Fibroblast of lung (primary cell): ENCODE measurements around the gene PRRC2A.

Source experiments
- EZH2 ChIP-seq: IDR thresholded peaks from 2 replicates; pipeline ENCODE4 v1.5.1; 2012; ENCODE audit warnings: low read length, control low read depth, mild to moderate bottlenecking; ENCODE audit errors: missing control alignments
- TF ChIP-seq, protein P1 (sequence below), 2 donors: IDR thresholded peaks in 1 of 2; conservative IDR thresholded peaks in 1 of 2; 1 replicate in 1 of 2; 2 replicates in 1 of 2; pipeline ENCODE4 v1.5.1; 2011 to 2012; ENCODE audit warnings: low read length in 2 of 2, control low read depth in 1 of 2, inconsistent platforms in 1 of 2, low read depth in 1 of 2, mild to moderate bottlenecking in 1 of 2

DNA sequence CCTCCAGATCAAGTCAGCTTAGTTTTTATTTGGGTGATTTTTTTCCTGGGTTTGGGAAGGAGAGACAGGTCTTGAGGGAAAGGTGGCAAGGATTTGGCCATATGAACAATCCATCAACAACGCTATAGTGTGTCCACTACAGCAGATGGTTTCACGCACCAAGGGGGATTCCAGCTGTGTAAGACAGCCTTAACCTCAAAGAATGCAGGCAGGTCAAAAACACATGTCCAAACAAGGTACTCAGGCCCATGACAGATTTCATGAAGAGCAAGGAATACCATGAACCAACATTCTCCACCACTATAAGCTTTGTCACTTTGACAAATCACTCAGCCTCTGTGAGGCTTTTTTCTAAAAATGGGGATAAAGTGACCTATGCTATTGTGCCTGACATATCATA, 3.5 kb upstream of the PRRC2A start:
- TF ChIP-seq, protein P1, sequence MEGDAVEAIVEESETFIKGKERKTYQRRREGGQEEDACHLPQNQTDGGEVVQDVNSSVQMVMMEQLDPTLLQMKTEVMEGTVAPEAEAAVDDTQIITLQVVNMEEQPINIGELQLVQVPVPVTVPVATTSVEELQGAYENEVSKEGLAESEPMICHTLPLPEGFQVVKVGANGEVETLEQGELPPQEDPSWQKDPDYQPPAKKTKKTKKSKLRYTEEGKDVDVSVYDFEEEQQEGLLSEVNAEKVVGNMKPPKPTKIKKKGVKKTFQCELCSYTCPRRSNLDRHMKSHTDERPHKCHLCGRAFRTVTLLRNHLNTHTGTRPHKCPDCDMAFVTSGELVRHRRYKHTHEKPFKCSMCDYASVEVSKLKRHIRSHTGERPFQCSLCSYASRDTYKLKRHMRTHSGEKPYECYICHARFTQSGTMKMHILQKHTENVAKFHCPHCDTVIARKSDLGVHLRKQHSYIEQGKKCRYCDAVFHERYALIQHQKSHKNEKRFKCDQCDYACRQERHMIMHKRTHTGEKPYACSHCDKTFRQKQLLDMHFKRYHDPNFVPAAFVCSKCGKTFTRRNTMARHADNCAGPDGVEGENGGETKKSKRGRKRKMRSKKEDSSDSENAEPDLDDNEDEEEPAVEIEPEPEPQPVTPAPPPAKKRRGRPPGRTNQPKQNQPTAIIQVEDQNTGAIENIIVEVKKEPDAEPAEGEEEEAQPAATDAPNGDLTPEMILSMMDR (conservative IDR thresholded peaks at IDR 0.05 in 1 of 2, IDR thresholded peaks at IDR 0.05 in 1 of 2; ENCODE audit: low read depth in 1 of 2, low read length in 2 of 2) = no peak
- TF ChIP-seq EZH2 = no peak
